ENCODE measurements around the gene ZFHX2. TPM values are rescaled to one million over a fixed set of nuclear protein-coding genes. Genes with fewer than 3 reads are reported as not detected.

Gene ZFHX2
- total RNA-seq, 2 experiments from 2014 or later: 1.5 to 1.8 TPM

DNA sequence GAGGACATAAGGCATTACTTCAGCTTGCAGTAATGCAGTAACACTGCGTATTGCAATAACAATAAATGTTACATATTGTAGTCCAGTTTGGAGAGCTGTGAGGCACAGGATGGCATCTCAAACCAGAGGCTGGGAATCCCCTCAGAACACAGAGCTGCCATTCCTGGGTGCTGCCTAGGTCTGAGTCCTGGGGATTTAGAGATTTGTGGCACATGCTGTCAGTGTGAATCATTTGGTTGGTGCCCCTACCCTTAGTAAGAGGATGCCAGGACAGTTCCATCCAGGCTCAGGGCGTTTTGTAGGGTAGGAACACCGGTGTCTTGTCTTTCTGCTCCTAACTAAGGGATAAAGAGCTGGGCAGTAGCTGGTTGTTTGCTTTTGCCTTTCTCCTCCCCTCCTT lies 22.5 kb downstream of the ZFHX2 start:
- Mint-ChIP-seq H3K36me3 (ENCODE audit: low read depth) (no peaks in the 10 kb centered on the region), H3K27me3 (no peaks in the 10 kb centered on the region), H3K27ac (no peak overlapping the region), H3K4me3 (no peak overlapping the region), H3K4me1 (no peaks in the 10 kb centered on the region), H3K9me3 (no peaks in the 10 kb centered on the region)
- no peak for DNase-seq
- ChIA-PET POLR2A (no interaction called here), CTCF (interaction anchor here (1.1 kb wide), 1 partner anchor 13 kb away, joined by 3 read pairs; no protein-coding TSS in a partner anchor)

DNA sequence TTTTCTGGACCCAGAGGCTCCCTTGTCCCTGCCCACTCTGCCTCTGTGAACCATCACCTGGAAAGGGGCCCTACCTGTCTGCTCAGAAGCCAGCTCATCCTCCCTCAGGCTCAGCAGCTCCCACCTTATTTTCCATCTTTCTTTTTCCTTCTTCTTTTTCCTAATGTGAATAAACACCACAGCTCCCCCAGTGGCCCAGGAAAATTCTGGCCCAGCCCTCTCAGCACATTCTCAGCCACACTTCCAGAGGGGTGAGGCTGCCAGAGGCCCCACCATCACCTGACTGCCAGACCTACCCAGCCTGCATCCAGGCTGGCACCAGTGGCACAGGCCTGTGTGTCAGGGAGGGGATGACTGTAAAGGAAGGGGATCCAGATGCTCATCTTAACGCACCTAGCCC lies 23.0 kb downstream of the ZFHX2 start:
- H3K27me3 Mint-ChIP-seq: no peaks in the 10 kb centered on the region
- H3K9me3 Mint-ChIP-seq: no peaks in the 10 kb centered on the region
- no peaks in the 10 kb centered on the region for H3K4me1 Mint-ChIP-seq
- no peak for DNase-seq
- ChIA-PET POLR2A (no interaction called here), CTCF (interaction anchor here (1.1 kb wide), 1 partner anchor 13 kb away, joined by 3 read pairs; no protein-coding TSS in a partner anchor)
- no peaks in the 10 kb centered on the region for H3K36me3 Mint-ChIP-seq (ENCODE audit: low read depth)
- H3K27ac Mint-ChIP-seq: no peak overlapping the region
- H3K4me3 Mint-ChIP-seq: no peak overlapping the region

DNA sequence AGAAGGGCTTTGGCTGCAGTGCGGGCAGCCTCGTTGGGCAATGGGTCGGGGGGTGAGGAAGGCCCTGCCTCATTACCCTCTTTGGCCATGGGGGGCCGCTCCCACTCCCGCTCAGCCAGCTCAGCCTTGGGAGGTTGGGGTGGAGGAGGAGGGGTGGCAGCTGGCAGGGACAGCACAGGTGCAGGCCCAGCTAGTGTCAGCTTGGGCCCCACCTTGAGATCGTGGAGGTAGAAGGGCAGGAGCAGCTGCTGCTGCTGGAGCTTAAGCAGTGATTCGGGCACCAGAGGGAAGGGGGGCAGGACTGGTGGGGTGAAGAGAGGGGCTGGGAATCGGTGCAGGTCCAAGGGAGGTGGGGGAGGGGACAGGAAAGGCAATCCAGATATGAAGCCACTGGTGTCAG lies 26.0 kb downstream of the ZFHX2 start:
- Mint-ChIP-seq H3K9me3 (no peaks in the 10 kb centered on the region), H3K27ac (no peak overlapping the region), H3K27me3 (no peaks in the 10 kb centered on the region), H3K4me1 (no peaks in the 10 kb centered on the region), H3K4me3 (no peak overlapping the region), H3K36me3 (ENCODE audit: low read depth) (no peaks in the 10 kb centered on the region)
- DNase-seq: no peak
- CTCF ChIA-PET: no interaction called here
- POLR2A ChIA-PET: no interaction called here

GRCh38 chr14:23524954-23525353 lies 26.6 kb downstream of the ZFHX2 start:
- Mint-ChIP-seq H3K27ac (no peak overlapping the region), H3K4me1 (no peaks in the 10 kb centered on the region), H3K36me3 (ENCODE audit: low read depth) (no peaks in the 10 kb centered on the region), H3K4me3 (no peak overlapping the region), H3K27me3 (no peaks in the 10 kb centered on the region), H3K9me3 (no peaks in the 10 kb centered on the region)
- DNase-seq: no peak
- CTCF ChIA-PET: no interaction called here
- POLR2A ChIA-PET: no interaction called here

DNA sequence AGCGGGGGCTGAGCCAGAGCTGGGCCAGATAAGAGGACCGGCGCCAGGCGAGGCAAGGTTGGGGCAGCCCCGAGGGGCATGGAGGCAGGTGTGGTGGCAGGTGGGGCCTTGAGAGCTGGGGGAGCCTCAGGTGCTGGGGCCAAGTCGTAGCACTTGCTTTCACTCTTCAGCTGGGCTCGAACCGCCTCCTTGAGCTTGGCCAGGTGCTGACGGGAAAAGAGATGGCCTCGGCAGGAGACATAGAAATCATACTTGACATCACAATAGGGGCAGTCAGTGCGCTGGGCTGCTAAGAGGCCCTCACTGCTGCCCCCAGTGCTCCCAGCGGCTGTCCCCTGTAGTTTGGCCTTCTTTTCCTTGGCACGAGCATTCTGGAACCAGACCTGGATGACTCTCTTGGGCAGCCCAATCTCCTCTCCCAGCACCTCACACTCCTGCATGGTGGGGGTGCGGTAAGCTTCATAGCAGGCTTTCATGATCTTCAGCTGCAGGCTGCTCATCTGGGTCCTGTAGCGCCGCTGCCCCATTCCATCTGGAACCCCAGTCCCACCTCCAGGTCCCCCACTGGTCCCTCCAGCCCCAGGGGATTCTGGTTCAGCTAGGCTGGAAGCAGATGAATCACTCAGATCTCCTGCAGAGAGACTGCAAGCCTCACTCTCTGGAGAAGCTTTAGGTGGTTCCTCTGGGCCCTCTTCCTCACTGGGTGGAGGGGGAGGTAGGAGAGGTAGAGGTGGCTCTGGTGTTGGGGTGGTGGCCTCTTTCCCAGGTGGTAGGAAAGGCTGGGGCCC lies 28.1 kb downstream of the ZFHX2 start:
- ChIA-PET CTCF (no interaction called here), POLR2A (no interaction called here)
- Mint-ChIP-seq H3K27ac (no peak overlapping the region), H3K9me3 (no peaks in the 10 kb centered on the region), H3K4me3 (no peak overlapping the region), H3K27me3 (no peaks in the 10 kb centered on the region), H3K36me3 (ENCODE audit: low read depth) (no peaks in the 10 kb centered on the region), H3K4me1 (no peaks in the 10 kb centered on the region)
- DNase-seq: no peak

DNA sequence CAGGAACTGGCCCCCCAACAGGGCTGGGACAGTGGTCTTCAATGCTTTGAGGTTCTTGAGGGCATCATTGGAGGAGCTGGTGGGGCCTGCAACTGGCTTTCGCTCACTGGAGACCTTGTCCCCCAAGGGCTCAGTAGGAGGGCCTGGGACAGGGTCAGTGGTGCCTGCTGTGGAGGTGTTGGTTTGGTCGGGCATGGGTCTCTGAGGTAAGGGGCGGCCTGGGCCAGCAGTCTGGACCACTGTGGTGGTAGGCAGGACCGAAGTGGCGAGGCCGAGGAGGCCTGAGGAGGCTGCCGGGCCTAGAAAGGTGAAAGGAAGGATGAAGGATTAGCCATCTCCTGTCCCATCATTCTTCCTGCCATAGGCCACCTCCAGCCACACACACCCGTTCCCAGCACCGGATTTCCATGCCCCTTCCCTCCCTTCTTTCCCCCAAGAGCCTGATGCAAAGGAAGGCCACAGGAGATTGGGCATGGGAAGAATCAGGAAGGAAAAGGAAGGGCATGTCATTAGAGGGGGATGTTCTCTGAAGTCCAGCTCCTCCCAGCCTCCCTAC lies 28.8 kb downstream of the ZFHX2 start:
- H3K36me3 Mint-ChIP-seq (ENCODE audit: low read depth): no peaks in the 10 kb centered on the region
- no peak overlapping the region for H3K4me3 Mint-ChIP-seq
- CTCF ChIA-PET: no interaction called here
- H3K9me3 Mint-ChIP-seq: no peaks in the 10 kb centered on the region
- no peak overlapping the region for H3K27ac Mint-ChIP-seq
- no peak for DNase-seq
- H3K4me1 Mint-ChIP-seq: no peaks in the 10 kb centered on the region
- no peaks in the 10 kb centered on the region for H3K27me3 Mint-ChIP-seq
- POLR2A ChIA-PET: no interaction called here

GRCh38 chr14:23521785-23522640 lies 29.6 kb downstream of the ZFHX2 start:
- Mint-ChIP-seq H3K27ac (no peak overlapping the region), H3K27me3 (no peaks in the 10 kb centered on the region), H3K4me1 (no peaks in the 10 kb centered on the region), H3K36me3 (ENCODE audit: low read depth) (no peaks in the 10 kb centered on the region), H3K4me3 (no peak overlapping the region), H3K9me3 (no peaks in the 10 kb centered on the region)
- DNase-seq: no peak
- CTCF ChIA-PET: no interaction called here
- POLR2A ChIA-PET: no interaction called here

DNA sequence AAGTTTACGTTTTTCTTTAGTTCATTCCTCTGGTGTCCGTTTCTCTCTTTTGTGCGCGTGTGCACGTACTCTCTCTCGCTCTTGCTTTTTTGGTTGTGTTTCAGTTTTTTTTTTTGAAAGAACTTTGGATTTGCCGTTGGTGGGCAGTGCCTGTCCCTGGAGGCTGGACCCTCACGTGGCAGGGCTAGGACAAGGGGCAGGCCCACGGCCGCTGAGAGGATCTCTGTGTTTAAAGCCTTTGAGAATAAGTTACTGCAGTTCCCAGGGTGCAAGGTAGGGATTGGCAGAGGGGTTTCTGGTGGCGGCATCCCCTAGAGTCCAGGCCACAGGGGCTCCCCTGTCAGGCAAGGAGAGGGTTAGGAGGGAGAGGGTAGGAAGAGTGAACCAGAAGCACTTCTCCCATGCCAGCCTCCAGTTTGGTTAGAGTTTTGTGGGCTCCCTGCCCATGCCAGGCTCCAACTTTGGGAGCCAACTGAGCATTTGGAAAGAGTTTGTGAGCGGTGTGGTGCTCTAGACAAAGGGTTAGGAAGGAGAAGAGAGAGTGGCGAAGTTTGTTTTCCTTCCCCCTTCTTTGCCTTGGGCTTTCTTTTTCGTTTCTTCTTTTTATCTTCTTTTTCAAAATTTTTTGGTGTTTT lies 30.5 kb downstream of the ZFHX2 start:
- no peaks in the 10 kb centered on the region for H3K9me3 Mint-ChIP-seq
- DNase-seq: no peak
- POLR2A ChIA-PET: no interaction called here
- no peak overlapping the region for H3K4me3 Mint-ChIP-seq
- H3K4me1 Mint-ChIP-seq: no peaks in the 10 kb centered on the region
- no peaks in the 10 kb centered on the region for H3K36me3 Mint-ChIP-seq (ENCODE audit: low read depth)
- no peaks in the 10 kb centered on the region for H3K27me3 Mint-ChIP-seq
- CTCF ChIA-PET: no interaction called here
- H3K27ac Mint-ChIP-seq: no peak overlapping the region

GRCh38 chr14:23518709-23519108 lies 32.9 kb downstream of the ZFHX2 start:
- ChIA-PET POLR2A (no interaction called here), CTCF (no interaction called here)
- H3K27ac Mint-ChIP-seq: no peak overlapping the region
- H3K9me3 Mint-ChIP-seq: no peaks in the 10 kb centered on the region
- H3K27me3 Mint-ChIP-seq: no peaks in the 10 kb centered on the region
- no peak overlapping the region for H3K4me3 Mint-ChIP-seq
- no peaks in the 10 kb centered on the region for H3K4me1 Mint-ChIP-seq
- DNase-seq: no peak
- H3K36me3 Mint-ChIP-seq (ENCODE audit: low read depth): no peaks in the 10 kb centered on the region

DNA sequence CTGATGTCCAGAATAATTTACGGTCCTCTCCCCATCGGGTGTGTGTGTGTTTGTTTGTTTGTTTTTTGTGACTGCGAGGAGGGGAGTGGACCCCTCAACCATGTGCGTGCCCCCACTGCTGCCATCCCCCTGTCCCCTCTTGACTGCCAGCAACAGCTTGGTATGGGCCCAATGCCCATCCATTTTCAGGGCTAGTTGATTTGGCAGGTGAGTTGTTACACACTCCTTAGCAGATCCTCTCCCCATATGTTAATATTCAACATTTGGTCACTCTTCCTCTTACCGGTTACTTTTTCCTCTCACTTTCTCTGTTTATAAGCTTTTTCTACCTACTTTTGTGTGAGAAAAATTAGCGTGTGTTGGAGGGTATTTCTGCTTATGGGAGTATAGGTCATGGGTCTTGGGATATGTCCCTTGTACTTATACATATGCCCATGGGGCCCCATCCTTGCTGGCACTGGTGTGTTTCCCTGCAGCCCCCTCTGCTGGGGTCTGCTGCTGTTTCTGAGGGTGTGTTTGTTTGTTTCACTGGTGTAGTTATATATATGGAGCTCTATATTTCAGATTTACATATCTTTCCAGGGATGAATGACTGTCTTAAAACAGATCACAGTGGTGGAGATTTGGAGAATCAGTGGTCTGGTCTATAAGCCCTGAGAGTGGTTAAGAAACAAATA lies 33.8 kb downstream of the ZFHX2 start:
- H3K27ac Mint-ChIP-seq: no peak overlapping the region
- ChIA-PET CTCF (no interaction called here), POLR2A (no interaction called here)
- no peaks in the 10 kb centered on the region for H3K4me1 Mint-ChIP-seq
- H3K27me3 Mint-ChIP-seq: no peaks in the 10 kb centered on the region
- H3K9me3 Mint-ChIP-seq: no peaks in the 10 kb centered on the region
- no peak overlapping the region for H3K4me3 Mint-ChIP-seq
- no peaks in the 10 kb centered on the region for H3K36me3 Mint-ChIP-seq (ENCODE audit: low read depth)
- no peak for DNase-seq

- DNase-seq: no peak
- Mint-ChIP-seq H3K4me3 (no peak overlapping the region), H3K4me1 (peaks cover 3% of the 10 kb centered on the region), H3K9me3 (no peaks in the 10 kb centered on the region), H3K27me3 (no peaks in the 10 kb centered on the region), H3K27ac (no peak overlapping the region), H3K36me3 (ENCODE audit: low read depth) (no peaks in the 10 kb centered on the region)
- ChIA-PET CTCF (no interaction called here), POLR2A (no interaction called here)
Measured at GRCh38 chr14:23514644-23514957, 37.0 kb downstream of the ZFHX2 start.

GRCh38 chr14:23513818-23514643 lies 37.5 kb downstream of the ZFHX2 start:
- ChIA-PET CTCF (no interaction called here), POLR2A (no interaction called here)
- Mint-ChIP-seq H3K27ac (no peak overlapping the region), H3K36me3 (ENCODE audit: low read depth) (no peaks in the 10 kb centered on the region), H3K27me3 (no peaks in the 10 kb centered on the region), H3K4me3 (no peak overlapping the region), H3K4me1 (peaks cover 3% of the 10 kb centered on the region), H3K9me3 (no peaks in the 10 kb centered on the region)
- no peak for DNase-seq
